GM12878 (cell line): ENCODE data around the gene TMUB2. TPM values are rescaled to one million over a fixed set of nuclear protein-coding genes. Genes with fewer than 3 reads are reported as not detected.

ENCODE experiments used
- ATAC-seq: fragments of 200-7000 bp; cut with Tn5 transposase; 3 replicates; pipeline ENCODE4 v1.9.1; 2020; ENCODE audit warnings: mild to moderate bottlenecking, moderate library complexity
- BruUV-seq: library from RNA; stranded (reverse); fragments of 400-500 nt; replicated peaks from 2 replicates; lab custom pipeline; 2021; lab: Mats Ljungman, UMichigan
- CTCF ChIA-PET: fragments of 300-600 bp; sonication (Branson Sonifier 250); formaldehyde crosslinking; extraction: SDS; loops from one replicate; lab custom pipeline; 2021; ENCODE audit warnings: inconsistent platforms; lab: Yijun Ruan, JAX
- POLR2A ChIA-PET: fragments of 350-600 bp; formaldehyde crosslinking; extraction: SDS; loops from one replicate; lab custom pipeline; 2021; ENCODE audit warnings: inconsistent platforms; lab: Charles Lee
- RAD21 ChIA-PET: fragments of 300-600 bp; sonication (Branson Sonifier 250); formaldehyde crosslinking; loops from one replicate; lab custom pipeline; 2023; ENCODE audit warnings: antibody characterized with exemption; ENCODE audit not compliant: unreplicated experiment; lab: Charles Lee
- SMC1A ChIA-PET: fragments of 300-600 bp; sonication (Branson Sonifier 250); formaldehyde crosslinking; loops from one replicate; lab custom pipeline; 2023; ENCODE audit not compliant: unreplicated experiment, uncharacterized antibody; lab: Charles Lee
- DNase-seq: peaks from one replicate; pipeline ENCODE4 v3.0.0-alpha.2; 2011; ENCODE audit warnings: low read depth, low spot score
- FAIRE-seq: peaks from 3 replicates; lab custom pipeline; 2011; peaks lifted over from hg19 to GRCh38; lab: Jason Lieb, UNC
- H2AFZ ChIP-seq: 2 replicates; pipeline ENCODE4 v1.6.0; 2011; ENCODE audit warnings: low read depth, low read length, control low read depth; ENCODE audit not compliant: control insufficient read depth
- H3K27ac ChIP-seq: 2 replicates; pipeline ENCODE4 v1.5.1; 2011; ENCODE audit warnings: control low read depth; ENCODE audit not compliant: control insufficient read depth, insufficient read depth
- H3K27me3 ChIP-seq, 2 experiments: replicated peaks in 1 of 2; 2 replicates each; pipeline versions ENCODE4 v1.6.0 to v1.6.1; 2011; ENCODE audit warnings: low read length in 1 of 2; ENCODE audit not compliant: control insufficient read depth in 2 of 2, insufficient read depth in 2 of 2
- H3K36me3 ChIP-seq, 2 experiments: 2 replicates each; pipeline ENCODE4 v1.5.1; 2011; ENCODE audit warnings: low read length in 1 of 2; ENCODE audit not compliant: control insufficient read depth in 2 of 2, insufficient read depth in 2 of 2
- H3K4me1 ChIP-seq: 2 replicates; pipeline ENCODE4 v1.6.1; 2011; ENCODE audit warnings: mild to moderate bottlenecking, low read length, moderate library complexity, mixed read lengths; ENCODE audit not compliant: control insufficient read depth, insufficient read depth
- H3K4me2 ChIP-seq: 2 replicates; pipeline ENCODE4 v1.6.0; 2011; ENCODE audit warnings: control low read depth; ENCODE audit not compliant: control insufficient read depth, insufficient read depth
- H3K4me3 ChIP-seq: fragments of 200-600 bp; sonication (generic); 2 replicates; pipeline ENCODE4 v1.5.1; 2016
- H3K79me2 ChIP-seq: 2 replicates; pipeline ENCODE4 v1.6.0; 2011; ENCODE audit warnings: low read length; ENCODE audit not compliant: control insufficient read depth, insufficient read depth
- H3K9ac ChIP-seq: 2 replicates; pipeline ENCODE4 v1.8.0; 2011; ENCODE audit warnings: low read length, control low read depth, mixed read lengths; ENCODE audit not compliant: control insufficient read depth, insufficient read depth
- H3K9me3 ChIP-seq: replicated peaks from 3 replicates; pipeline ENCODE4 v1.5.1; 2011; ENCODE audit warnings: mild to moderate bottlenecking, low read length; ENCODE audit not compliant: control insufficient read depth, insufficient read depth
- H4K20me1 ChIP-seq: 2 replicates; pipeline ENCODE4 v1.6.0; 2011; ENCODE audit not compliant: control insufficient read depth, insufficient read depth
- ASH2L ChIP-seq: fragments of 300-600, 200-600 bp; sonication (generic); IDR thresholded peaks from 2 replicates; pipeline ENCODE4 v1.6.1; 2017; ENCODE audit warnings: low read depth, mild to moderate bottlenecking, borderline replicate concordance
- BCL11A ChIP-seq: IDR thresholded peaks from 2 replicates; pipeline ENCODE4 v1.6.1; 2011; ENCODE audit warnings: low read depth, low read length
- BRCA1 ChIP-seq: IDR thresholded peaks from 2 replicates; pipeline ENCODE4 v1.6.1; 2011; ENCODE audit warnings: low read depth, low read length, improper control_type of control experiment
- CBX5 ChIP-seq: sonication (generic); IDR thresholded peaks from 2 replicates; pipeline ENCODE4 v1.6.1; 2016; ENCODE audit warnings: low read depth, moderate library complexity, mild to moderate bottlenecking, inconsistent platforms
- CHD1 ChIP-seq: IDR thresholded peaks from 2 replicates; pipeline ENCODE4 v1.6.1; 2012; ENCODE audit warnings: low read depth, low read length, improper control_type of control experiment
- EP300 ChIP-seq, 2 experiments: fragments of 150-350 bp in 1 of 2; IDR thresholded peaks; 2 replicates each; pipeline ENCODE4 v1.6.1; 2011 to 2012; ENCODE audit warnings: low read depth in 2 of 2, low read length in 2 of 2, borderline replicate concordance in 1 of 2, improper control_type of control experiment in 1 of 2, inconsistent platforms in 1 of 2; ENCODE audit not compliant: control insufficient read depth in 1 of 2
- EZH2 ChIP-seq: IDR thresholded peaks from 2 replicates; pipeline ENCODE4 v1.6.1; 2012; ENCODE audit warnings: low read depth, mild to moderate bottlenecking, control low read depth, inconsistent platforms, low read length, borderline replicate concordance; ENCODE audit not compliant: control insufficient read depth
- JUNB ChIP-seq: IDR thresholded peaks from 2 replicates; pipeline ENCODE4 v1.6.1; 2016; ENCODE audit warnings: antibody characterized with exemption, mild to moderate bottlenecking
- KAT2A ChIP-seq: conservative IDR thresholded peaks from 2 replicates; pipeline ENCODE4 v1.6.1; 2011; ENCODE audit warnings: low read depth, low read length; ENCODE audit not compliant: control insufficient read depth
- MEF2A ChIP-seq: IDR thresholded peaks from 2 replicates; pipeline ENCODE4 v1.6.1; 2011; ENCODE audit warnings: low read depth, mild to moderate bottlenecking, low read length, moderate library complexity; ENCODE audit not compliant: insufficient read depth
- NFYB ChIP-seq: IDR thresholded peaks from 2 replicates; pipeline ENCODE4 v1.6.1; 2011; ENCODE audit warnings: low read depth, mild to moderate bottlenecking, low read length, improper control_type of control experiment, moderate library complexity; ENCODE audit not compliant: insufficient read depth
- NRF1 ChIP-seq: conservative IDR thresholded peaks from 2 replicates; pipeline ENCODE4 v1.6.1; 2011; ENCODE audit warnings: mild to moderate bottlenecking, low read depth, low read length, improper control_type of control experiment
- STAT1 ChIP-seq: fragments of 450-650 bp; conservative IDR thresholded peaks from 2 replicates; pipeline ENCODE4 v1.6.1; 2014; ENCODE audit warnings: antibody characterized with exemption, mild to moderate bottlenecking
- STAT3 ChIP-seq: IDR thresholded peaks from 2 replicates; pipeline ENCODE4 v1.6.1; 2011; ENCODE audit warnings: low read depth, low read length, improper control_type of control experiment
- WGBS: methylation state at CpG from one replicate; pipeline ENCODE4 v1.1.6; 2016; ENCODE audit warnings: low lambda C conversion rate; ENCODE audit not compliant: insufficient replicate concordance, insufficient coverage; ENCODE audit errors: missing lambda C conversion rate; 5-methylcytosine and 5-hydroxymethylcytosine counted together
- in situ Hi-C: fragments of 300-500 bp; cut with MboI; formaldehyde crosslinking; loops from 9 replicates; pipeline ENCODE4 v1.14.3; 2018; ENCODE audit warnings: mixed read lengths
- intact Hi-C: fragments of 100-400 bp; cut with micrococcal nuclease; formaldehyde crosslinking; loops from one replicate; pipeline ENCODE4 v1.14.2; 2022; ENCODE audit not compliant: unreplicated experiment
- polyA plus RNA-seq, 11 experiments: library from polyadenylated mRNA; depleted of rRNA in 4 of 11; unstranded in 6 of 11; stranded (reverse) in 5 of 11; fragments of >200 nt; fragmentation: Nextera tagmentation in 4 of 11; fragmentation: Illumina TruSeq in 1 of 11; extraction: Ambion mirVana in 4 of 11; extraction: Trizol in 1 of 11; gene quantifications; 1 replicate in 1 of 11; 2 replicates in 10 of 11; pipeline versions ENCODE4 v1.2.1 to v1.2.3, GENCODE V29; 2011 to 2016; ENCODE audit warnings: inconsistent platforms in 2 of 11, missing spikeins in 2 of 11, low read depth in 1 of 11
- total RNA-seq, 4 experiments: library from RNA; depleted of rRNA in 3 of 4; stranded (reverse); fragments of >200 nt in 3 of 4; fragmentation: Illumina TruSeq in 1 of 4; extraction: Trizol in 1 of 4; gene quantifications; 2 replicates each; pipeline versions ENCODE4 v1.2.1 to v1.2.3, GENCODE V29; 2013 to 2021
- TF ChIP-seq, protein P1 (sequence below): IDR thresholded peaks from 2 replicates; pipeline ENCODE4 v1.6.1; 2012; ENCODE audit warnings: low read length, inconsistent platforms
- TF ChIP-seq, protein P2 (sequence below): fragments of 150-350 bp; IDR thresholded peaks from 2 replicates; pipeline ENCODE4 v1.6.1; 2014; ENCODE audit warnings: mild to moderate bottlenecking, low read depth, low read length
- TF ChIP-seq, protein P3 (sequence below), 3 experiments: IDR thresholded peaks in 2 of 3; conservative IDR thresholded peaks in 1 of 3; 2 replicates each; pipeline ENCODE4 v1.5.1; 2011; ENCODE audit warnings: low read depth in 3 of 3, low read length in 3 of 3, mild to moderate bottlenecking in 3 of 3, control low read depth in 2 of 3, moderate library complexity in 2 of 3, inconsistent platforms in 1 of 3, mixed read lengths in 1 of 3; ENCODE audit not compliant: control insufficient read depth in 2 of 3, insufficient read depth in 1 of 3; ENCODE audit errors: extremely low read depth in 1 of 3
- TF ChIP-seq, protein P4 (sequence below): IDR thresholded peaks from 2 replicates; pipeline ENCODE4 v1.6.1; 2011; ENCODE audit warnings: borderline replicate concordance, low read depth, mild to moderate bottlenecking, moderate library complexity, mixed read lengths, low read length; ENCODE audit not compliant: insufficient read depth; ENCODE audit errors: extremely low read length

Gene TMUB2
- total and polyA plus RNA-seq, 10 of the 15 experiments (the other 5 are each of a cell fraction or from before 2014, with no cell fraction given), result 4.3 to 34.0 (median 20.0) TPM

DNA sequence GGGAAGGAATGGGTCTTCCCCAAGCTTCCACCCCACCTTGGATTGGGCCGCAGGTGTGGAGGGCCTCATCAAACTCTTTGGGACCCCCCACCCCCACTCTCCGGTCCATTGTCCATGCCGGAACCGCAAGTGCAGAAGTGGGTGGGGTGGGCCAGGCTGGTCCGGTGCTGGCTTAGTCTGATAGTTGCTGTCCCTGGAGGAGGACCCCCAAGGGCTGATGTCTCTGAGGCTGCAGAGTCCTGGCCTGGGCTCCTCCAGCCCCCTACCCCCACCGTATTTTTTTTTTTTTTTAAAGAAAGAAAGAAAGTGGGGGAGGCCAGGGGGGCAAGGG lies 20.0 kb downstream of the TMUB2 start:
- Histone ChIP-seq H4K20me1 (peaks cover 2% of the 10 kb centered on the region; the same call in 1 of the 2 replicates), H3K79me2 (peaks cover 3% of the 10 kb centered on the region), H3K27ac (no peak overlapping the region), H3K4me2 (no peak overlapping the region), H2AFZ (no peak overlapping the region), H3K4me3 (no peak overlapping the region), H3K36me3 (peaks cover 25 to 31% of the 10 kb centered on the region in 2 experiments; a peak in 3 of 4 replicates), H3K9me3 (no peaks in the 10 kb centered on the region), H3K4me1 (peaks cover 22% of the 10 kb centered on the region), H3K9ac (no peak overlapping the region), H3K27me3 (no peaks in the 10 kb centered on the region)
- ATAC-seq, result no peak
- RAD21 ChIA-PET, result no interaction called here
- SMC1A ChIA-PET, result interaction anchor here (0.9 kb wide), 1 partner anchor 154 kb away, joined by 3 read pairs; no protein-coding TSS in a partner anchor
- in situ Hi-C loops, result loop anchor here (25.0 kb wide), 1 partner anchor 306 kb away; the partner anchor contains the start of gene GPATCH8
- CTCF ChIA-PET, result interaction anchor here (0.6 to 7.0 kb wide), 5 partner anchors 10 to 141 kb away, joined by 3 to 135 read pairs (median 3); partner anchors contain the start of gene GRN
- 100% methylated on average over 5 of the region's 6 CpGs for WGBS
- BruUV-seq, result no TSS peak
- FAIRE-seq, result no peak
- POLR2A ChIA-PET, result interaction anchor here (0.5 to 0.8 kb wide), 3 partner anchors 12 to 155 kb away, joined by 3 to 5 read pairs (median 3); no protein-coding TSS in a partner anchor
- no peak for DNase-seq
- intact Hi-C loops, result no loop called here
- TF ChIP-seq, protein P1, sequence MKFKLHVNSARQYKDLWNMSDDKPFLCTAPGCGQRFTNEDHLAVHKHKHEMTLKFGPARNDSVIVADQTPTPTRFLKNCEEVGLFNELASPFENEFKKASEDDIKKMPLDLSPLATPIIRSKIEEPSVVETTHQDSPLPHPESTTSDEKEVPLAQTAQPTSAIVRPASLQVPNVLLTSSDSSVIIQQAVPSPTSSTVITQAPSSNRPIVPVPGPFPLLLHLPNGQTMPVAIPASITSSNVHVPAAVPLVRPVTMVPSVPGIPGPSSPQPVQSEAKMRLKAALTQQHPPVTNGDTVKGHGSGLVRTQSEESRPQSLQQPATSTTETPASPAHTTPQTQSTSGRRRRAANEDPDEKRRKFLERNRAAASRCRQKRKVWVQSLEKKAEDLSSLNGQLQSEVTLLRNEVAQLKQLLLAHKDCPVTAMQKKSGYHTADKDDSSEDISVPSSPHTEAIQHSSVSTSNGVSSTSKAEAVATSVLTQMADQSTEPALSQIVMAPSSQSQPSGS, result no peak
- TF ChIP-seq NFYB (no peak), EP300 (IDR thresholded peaks at IDR 0.05; ENCODE audit: borderline replicate concordance in 1 of 2, control insufficient read depth in 1 of 2, low read depth in 2 of 2, low read length in 2 of 2) (no peak), NRF1 (no peak), STAT3 (no peak), BCL11A (no peak), MEF2A (no peak), CHD1 (no peak), ASH2L (no peak), EZH2 (no peak), STAT1 (no peak), JUNB (no peak), BRCA1 (no peak), CBX5 (no peak), KAT2A (no peak)
- TF ChIP-seq, protein P2, sequence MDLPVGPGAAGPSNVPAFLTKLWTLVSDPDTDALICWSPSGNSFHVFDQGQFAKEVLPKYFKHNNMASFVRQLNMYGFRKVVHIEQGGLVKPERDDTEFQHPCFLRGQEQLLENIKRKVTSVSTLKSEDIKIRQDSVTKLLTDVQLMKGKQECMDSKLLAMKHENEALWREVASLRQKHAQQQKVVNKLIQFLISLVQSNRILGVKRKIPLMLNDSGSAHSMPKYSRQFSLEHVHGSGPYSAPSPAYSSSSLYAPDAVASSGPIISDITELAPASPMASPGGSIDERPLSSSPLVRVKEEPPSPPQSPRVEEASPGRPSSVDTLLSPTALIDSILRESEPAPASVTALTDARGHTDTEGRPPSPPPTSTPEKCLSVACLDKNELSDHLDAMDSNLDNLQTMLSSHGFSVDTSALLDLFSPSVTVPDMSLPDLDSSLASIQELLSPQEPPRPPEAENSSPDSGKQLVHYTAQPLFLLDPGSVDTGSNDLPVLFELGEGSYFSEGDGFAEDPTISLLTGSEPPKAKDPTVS, result no peak
- TF ChIP-seq, protein P3, sequence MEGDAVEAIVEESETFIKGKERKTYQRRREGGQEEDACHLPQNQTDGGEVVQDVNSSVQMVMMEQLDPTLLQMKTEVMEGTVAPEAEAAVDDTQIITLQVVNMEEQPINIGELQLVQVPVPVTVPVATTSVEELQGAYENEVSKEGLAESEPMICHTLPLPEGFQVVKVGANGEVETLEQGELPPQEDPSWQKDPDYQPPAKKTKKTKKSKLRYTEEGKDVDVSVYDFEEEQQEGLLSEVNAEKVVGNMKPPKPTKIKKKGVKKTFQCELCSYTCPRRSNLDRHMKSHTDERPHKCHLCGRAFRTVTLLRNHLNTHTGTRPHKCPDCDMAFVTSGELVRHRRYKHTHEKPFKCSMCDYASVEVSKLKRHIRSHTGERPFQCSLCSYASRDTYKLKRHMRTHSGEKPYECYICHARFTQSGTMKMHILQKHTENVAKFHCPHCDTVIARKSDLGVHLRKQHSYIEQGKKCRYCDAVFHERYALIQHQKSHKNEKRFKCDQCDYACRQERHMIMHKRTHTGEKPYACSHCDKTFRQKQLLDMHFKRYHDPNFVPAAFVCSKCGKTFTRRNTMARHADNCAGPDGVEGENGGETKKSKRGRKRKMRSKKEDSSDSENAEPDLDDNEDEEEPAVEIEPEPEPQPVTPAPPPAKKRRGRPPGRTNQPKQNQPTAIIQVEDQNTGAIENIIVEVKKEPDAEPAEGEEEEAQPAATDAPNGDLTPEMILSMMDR (IDR thresholded peaks at IDR 0.05 in 2 of 3, conservative IDR thresholded peaks at IDR 0.05 in 1 of 3; ENCODE audit: control insufficient read depth in 2 of 3, extremely low read depth in 1 of 3, insufficient read depth in 1 of 3, low read depth in 3 of 3, low read length in 3 of 3), result no peak
- TF ChIP-seq, protein P4, sequence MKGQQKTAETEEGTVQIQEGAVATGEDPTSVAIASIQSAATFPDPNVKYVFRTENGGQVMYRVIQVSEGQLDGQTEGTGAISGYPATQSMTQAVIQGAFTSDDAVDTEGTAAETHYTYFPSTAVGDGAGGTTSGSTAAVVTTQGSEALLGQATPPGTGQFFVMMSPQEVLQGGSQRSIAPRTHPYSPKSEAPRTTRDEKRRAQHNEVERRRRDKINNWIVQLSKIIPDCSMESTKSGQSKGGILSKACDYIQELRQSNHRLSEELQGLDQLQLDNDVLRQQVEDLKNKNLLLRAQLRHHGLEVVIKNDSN, result no peak
